ENCODE data around the gene LCN12. TPM values are rescaled to one million over a fixed set of nuclear protein-coding genes. Genes with fewer than 3 reads are reported as not detected.
A peak's percentile ranks its signal among the peaks of the same experiment; 100 is the strongest.

LCN12 gene
- total RNA-seq, 2 experiments from 2014 or later: 1.0 to 1.7 TPM

- peaks cover 13% of the 10 kb centered on the region for H3K27me3 Mint-ChIP-seq (ENCODE audit: low read depth)
- CTCF ChIA-PET: no interaction called here
Observed at GRCh38 chr9:136980669-136981478, 28.8 kb downstream of the LCN12 start.

GRCh38 chr9:136981588-136982231, 29.6 kb downstream of the LCN12 start:
- no peak overlapping the region for H3K27ac Mint-ChIP-seq
- DNase-seq: no peak
- no peaks in the 10 kb centered on the region for H3K9me3 Mint-ChIP-seq (ENCODE audit: insufficient read depth)
- H3K27me3 Mint-ChIP-seq (ENCODE audit: low read depth): peaks cover 18% of the 10 kb centered on the region
- no peaks in the 10 kb centered on the region for H3K36me3 Mint-ChIP-seq (ENCODE audit: low read depth)
- CTCF ChIA-PET: no interaction called here
- POLR2A ChIA-PET: interaction anchor here (1.1 kb wide), 1 partner anchor 11 kb away, joined by 6 read pairs; the partner anchor contains the start of gene PAXX
- no peak for ATAC-seq
- no peak overlapping the region for H3K4me3 Mint-ChIP-seq
- H3K4me1 Mint-ChIP-seq (ENCODE audit: low read depth): peaks cover 2% of the 10 kb centered on the region

More at GRCh38 chr9:136980669-136981478, 28.8 kb downstream of the LCN12 start:
- H3K4me3 Mint-ChIP-seq: no peak overlapping the region
- DNase-seq (no peak), ATAC-seq (no peak)
- no peaks in the 10 kb centered on the region for H3K9me3 Mint-ChIP-seq (ENCODE audit: insufficient read depth)
- no peak overlapping the region for H3K27ac Mint-ChIP-seq
- no peaks in the 10 kb centered on the region for H3K36me3 Mint-ChIP-seq (ENCODE audit: low read depth)
- peaks cover 7% of the 10 kb centered on the region for H3K4me1 Mint-ChIP-seq (ENCODE audit: low read depth)
- POLR2A ChIA-PET: interaction anchor here (1.5 kb wide), 1 partner anchor 12 kb away, joined by 3 read pairs; the partner anchor contains the start of gene PAXX

GRCh38 chr9:136982232-136983051, 30.4 kb downstream of the LCN12 start, which contains the start of gene LCNL1:
LCNL1 (plus strand) TSS chr9:136982993; CDS start chr9:136983587, 594 bp downstream.
- H3K36me3 Mint-ChIP-seq (ENCODE audit: low read depth): no peaks in the 10 kb centered on the region
- CTCF ChIA-PET: no interaction called here

GRCh38 chr9:136983167-136983566, 31.1 kb downstream of the LCN12 start:
- Mint-ChIP-seq H3K9me3 (ENCODE audit: insufficient read depth) (no peaks in the 10 kb centered on the region), H3K27ac (no peak overlapping the region), H3K4me1 (ENCODE audit: low read depth) (no peaks in the 10 kb centered on the region), H3K4me3 (no peak overlapping the region), H3K36me3 (ENCODE audit: low read depth) (no peaks in the 10 kb centered on the region), H3K27me3 (ENCODE audit: low read depth) (peaks cover 25% of the 10 kb centered on the region)
- ChIA-PET CTCF (no interaction called here), POLR2A (no interaction called here)
- no peak for ATAC-seq
- DNase-seq: no peak

More at GRCh38 chr9:136982232-136983051, 30.4 kb downstream of the LCN12 start, which contains the start of gene LCNL1:
- DNase-seq (no peak), ATAC-seq (no peak)
- Mint-ChIP-seq H3K9me3 (ENCODE audit: insufficient read depth) (no peaks in the 10 kb centered on the region), H3K27ac (no peak within 1 kb of the TSS), H3K4me3 (no peak within 1 kb of the TSS), H3K27me3 (ENCODE audit: low read depth) (peaks cover 20% of the 10 kb centered on the region), H3K4me1 (ENCODE audit: low read depth) (peaks cover 1% of the 10 kb centered on the region)
- POLR2A ChIA-PET: interaction anchor here (1.1 kb wide), 1 partner anchor 10 kb away, joined by 6 read pairs; the partner anchor contains the start of gene PAXX

- Mint-ChIP-seq H3K4me3 (no peak overlapping the region), H3K9me3 (ENCODE audit: insufficient read depth) (no peaks in the 10 kb centered on the region), H3K4me1 (ENCODE audit: low read depth) (no peaks in the 10 kb centered on the region), H3K36me3 (ENCODE audit: low read depth) (no peaks in the 10 kb centered on the region), H3K27ac (no peak overlapping the region), H3K27me3 (ENCODE audit: low read depth) (peaks cover 25% of the 10 kb centered on the region)
- ATAC-seq: no peak
- ChIA-PET CTCF (no interaction called here), POLR2A (no interaction called here)
- no peak for DNase-seq
Observed at GRCh38 chr9:136983656-136984314, 31.7 kb downstream of the LCN12 start.

- no peaks in the 10 kb centered on the region for H3K36me3 Mint-ChIP-seq (ENCODE audit: low read depth)
- no peak overlapping the region for H3K27ac Mint-ChIP-seq
- POLR2A ChIA-PET: no interaction called here
- no peaks in the 10 kb centered on the region for H3K9me3 Mint-ChIP-seq (ENCODE audit: insufficient read depth)
- no peak overlapping the region for H3K4me3 Mint-ChIP-seq
- H3K27me3 Mint-ChIP-seq (ENCODE audit: low read depth): peaks cover 28% of the 10 kb centered on the region
- DNase-seq (no peak), ATAC-seq (no peak)
- CTCF ChIA-PET: interaction anchor here (0.6 to 0.7 kb wide), 2 partner anchors 83 to 352 kb away, joined by 3 read pairs; no protein-coding TSS in a partner anchor
- H3K4me1 Mint-ChIP-seq (ENCODE audit: low read depth): no peaks in the 10 kb centered on the region
Observed at GRCh38 chr9:136984464-136985026, 32.5 kb downstream of the LCN12 start.

GRCh38 chr9:136985027-136985602, 33.0 kb downstream of the LCN12 start:
- ATAC-seq: peak; percentile 35
- Mint-ChIP-seq H3K4me3 (no peak overlapping the region), H3K27ac (no peak overlapping the region), H3K36me3 (ENCODE audit: low read depth) (no peaks in the 10 kb centered on the region), H3K9me3 (ENCODE audit: insufficient read depth) (no peaks in the 10 kb centered on the region), H3K4me1 (ENCODE audit: low read depth) (no peaks in the 10 kb centered on the region), H3K27me3 (ENCODE audit: low read depth) (peaks cover 33% of the 10 kb centered on the region)
- DNase-seq: no peak
- ChIA-PET CTCF (interaction anchor here (0.6 to 0.7 kb wide), 2 partner anchors 82 to 352 kb away, joined by 3 read pairs; no protein-coding TSS in a partner anchor), POLR2A (no interaction called here)

GRCh38 chr9:136985853-136986252, 33.8 kb downstream of the LCN12 start:
- no peak for ATAC-seq
- no peak for DNase-seq
- H3K4me3 Mint-ChIP-seq: no peak overlapping the region
- no peak overlapping the region for H3K27ac Mint-ChIP-seq
- peaks cover 2% of the 10 kb centered on the region for H3K4me1 Mint-ChIP-seq (ENCODE audit: low read depth)
- H3K36me3 Mint-ChIP-seq (ENCODE audit: low read depth): no peaks in the 10 kb centered on the region
- peaks cover 35% of the 10 kb centered on the region for H3K27me3 Mint-ChIP-seq (ENCODE audit: low read depth)
- POLR2A ChIA-PET: no interaction called here
- CTCF ChIA-PET: no interaction called here
- H3K9me3 Mint-ChIP-seq (ENCODE audit: insufficient read depth): no peaks in the 10 kb centered on the region

- Mint-ChIP-seq H3K36me3 (ENCODE audit: low read depth) (peaks cover 7% of the 10 kb centered on the region), H3K27me3 (ENCODE audit: low read depth) (peaks cover 33% of the 10 kb centered on the region), H3K4me3 (no peak overlapping the region), H3K4me1 (ENCODE audit: low read depth) (peaks cover 18% of the 10 kb centered on the region), H3K9me3 (ENCODE audit: insufficient read depth) (no peaks in the 10 kb centered on the region), H3K27ac (no peak overlapping the region)
- ATAC-seq (no peak), DNase-seq (no peak)
- ChIA-PET POLR2A (interaction anchor here (0.8 kb wide), 1 partner anchor 37 kb away, joined by 3 read pairs; no protein-coding TSS in a partner anchor), CTCF (interaction anchor here (1.0 to 2.2 kb wide), 3 partner anchors 46 to 146 kb away, joined by 3 to 7 read pairs (median 6); partner anchors contain the start of gene AJM1)
Observed at GRCh38 chr9:136988872-136989271, 36.8 kb downstream of the LCN12 start.

- peak overlapping the region; percentile 3 for H3K27ac Mint-ChIP-seq
- peak overlapping the region; percentile 12 for H3K4me3 Mint-ChIP-seq
- ATAC-seq: no peak
- peaks cover 22% of the 10 kb centered on the region for H3K27me3 Mint-ChIP-seq (ENCODE audit: low read depth)
- H3K36me3 Mint-ChIP-seq (ENCODE audit: low read depth): peaks cover 10% of the 10 kb centered on the region
- CTCF ChIA-PET: interaction anchor here (0.7 to 4.2 kb wide), 4 partner anchors 10 to 261 kb away, joined by 3 to 40 read pairs (median 10); partner anchors contain the start of gene ABCA2
- POLR2A ChIA-PET: interaction anchor here (1.5 kb wide), 1 partner anchor 96 kb away, joined by 3 read pairs; no protein-coding TSS in a partner anchor
- peaks cover 22% of the 10 kb centered on the region for H3K4me1 Mint-ChIP-seq (ENCODE audit: low read depth)
- DNase-seq: no peak
- no peaks in the 10 kb centered on the region for H3K9me3 Mint-ChIP-seq (ENCODE audit: insufficient read depth)
Observed at GRCh38 chr9:136990242-136990911, 38.3 kb downstream of the LCN12 start.

Data from activated CD8-positive, alpha-beta T cell treated with anti-CD3 and anti-CD28 coated beads, Interleukin-2, amount 10 ng/mL, durations not matched to agents 7 days and 5 days (primary cell).